IMR-90 (cell line): ENCODE results near the gene AMOTL2. TPM values are rescaled to one million over a fixed set of nuclear protein-coding genes. Genes with fewer than 3 reads are reported as not detected.

Source experiments
- ATAC-seq: fragments of 200-7000 bp; cut with Tn5 transposase; 2 replicates; pipeline ENCODE4 v1.9.1; 2020; ENCODE audit warnings: low read depth, mild to moderate bottlenecking, moderate library complexity
- BruUV-seq: library from RNA; stranded (reverse); fragments of 400-500 nt; replicated peaks from 2 replicates; lab custom pipeline; 2021; lab: Mats Ljungman, UMichigan
- CTCF ChIA-PET: fragments of 300-600 bp; formaldehyde crosslinking; extraction: SDS; loops from one replicate; lab custom pipeline; 2021; ENCODE audit warnings: antibody characterized with exemption; lab: Yijun Ruan, JAX
- POLR2A ChIA-PET: fragments of 300-600 bp; sonication (Branson Sonifier 250); formaldehyde crosslinking; loops from one replicate; lab custom pipeline; 2022; ENCODE audit warnings: antibody characterized with exemption; ENCODE audit not compliant: unreplicated experiment; lab: Charles Lee
- DNase-seq: peaks from one replicate; pipeline ENCODE4 v3.0.0; 2013
- H2AFZ ChIP-seq: replicated peaks from 2 replicates; pipeline ENCODE3; 2013; ENCODE audit warnings: low read length, mild to moderate bottlenecking; ENCODE audit not compliant: poor library complexity
- H2AK5ac ChIP-seq: 2 replicates; pipeline ENCODE4 v1.6.1; 2013; ENCODE audit warnings: low read depth, low read length, inconsistent platforms
- H2AK9ac ChIP-seq: replicated peaks from 2 replicates; pipeline ENCODE3; 2013; ENCODE audit warnings: mild to moderate bottlenecking, low read depth, low read length, moderate library complexity; ENCODE audit not compliant: poor library complexity
- H2BK120ac ChIP-seq: 2 replicates; pipeline ENCODE4 v1.6.1; 2013; ENCODE audit warnings: low read depth, low read length, inconsistent platforms
- H2BK15ac ChIP-seq: 3 replicates; pipeline ENCODE4 v1.6.1; 2013; ENCODE audit warnings: low read depth, low read length, inconsistent platforms
- H2BK20ac ChIP-seq: 2 replicates; pipeline ENCODE4 v1.6.1; 2013; ENCODE audit warnings: low read depth, mild to moderate bottlenecking, inconsistent platforms, low read length, moderate library complexity
- H2BK5ac ChIP-seq: 2 replicates; pipeline ENCODE4 v1.6.1; 2013; ENCODE audit warnings: mild to moderate bottlenecking, low read depth, low read length, inconsistent platforms; ENCODE audit not compliant: poor library complexity, severe bottlenecking
- H3K14ac ChIP-seq: replicated peaks from 2 replicates; pipeline ENCODE4 v1.6.1; 2013; ENCODE audit warnings: low read depth, low read length, inconsistent platforms
- H3K18ac ChIP-seq: 2 replicates; pipeline ENCODE4 v1.6.1; 2013; ENCODE audit warnings: low read depth, low read length, control low read depth
- H3K23ac ChIP-seq: 2 replicates; pipeline ENCODE4 v1.6.1; 2013; ENCODE audit warnings: low read depth, low read length, inconsistent platforms
- H3K27ac ChIP-seq: 2 replicates; pipeline ENCODE4 v1.5.1; 2013; ENCODE audit warnings: mild to moderate bottlenecking, control low read depth, low read length; ENCODE audit not compliant: insufficient read depth
- H3K27me3 ChIP-seq: 2 replicates; pipeline ENCODE4 v1.6.1; 2013; ENCODE audit warnings: low read length; ENCODE audit not compliant: control insufficient read depth, insufficient read depth
- H3K36me3 ChIP-seq: 2 replicates; pipeline ENCODE4 v1.6.1; 2013; ENCODE audit warnings: low read length, mixed read lengths; ENCODE audit not compliant: control insufficient read depth, insufficient read depth
- H3K4ac ChIP-seq: 2 replicates; pipeline ENCODE4 v1.6.1; 2013; ENCODE audit warnings: low read depth, low read length, inconsistent platforms
- H3K4me1 ChIP-seq: 2 replicates; pipeline ENCODE4 v1.6.1; 2013; ENCODE audit warnings: low read length, mixed read lengths; ENCODE audit not compliant: control insufficient read depth, insufficient read depth
- H3K4me2 ChIP-seq: 2 replicates; pipeline ENCODE4 v1.6.1; 2013; ENCODE audit warnings: low read depth, mild to moderate bottlenecking, control low read depth, low read length, moderate library complexity
- H3K4me3 ChIP-seq: 2 replicates; pipeline ENCODE4 v1.5.1; 2013; ENCODE audit warnings: low read depth, mild to moderate bottlenecking, control low read depth, low read length, moderate library complexity; ENCODE audit not compliant: insufficient read depth
- H3K56ac ChIP-seq: 2 replicates; pipeline ENCODE4 v1.6.1; 2013; ENCODE audit warnings: low read length, inconsistent platforms; ENCODE audit not compliant: insufficient read depth; ENCODE audit errors: extremely low read depth
- H3K79me1 ChIP-seq, 2 experiments: 2 replicates each; pipeline ENCODE4 v1.6.1; 2013; ENCODE audit warnings: low read length in 2 of 2, inconsistent platforms in 1 of 2, low read depth in 1 of 2
- H3K9ac ChIP-seq: 2 replicates; pipeline ENCODE4 v1.6.1; 2013; ENCODE audit warnings: low read depth, low read length, control low read depth
- H3K9me1 ChIP-seq: 2 replicates; pipeline ENCODE4 v1.6.1; 2013; ENCODE audit warnings: low read length, inconsistent platforms; ENCODE audit not compliant: insufficient read depth
- H3K9me3 ChIP-seq: 2 replicates; pipeline ENCODE4 v1.6.1; 2013; ENCODE audit warnings: low read length; ENCODE audit not compliant: control insufficient read depth, insufficient read depth
- H4K20me1 ChIP-seq: 2 replicates; pipeline ENCODE4 v1.6.1; 2013; ENCODE audit warnings: low read length, inconsistent platforms; ENCODE audit not compliant: insufficient read depth
- H4K5ac ChIP-seq: 2 replicates; pipeline ENCODE4 v1.6.1; 2013; ENCODE audit warnings: mild to moderate bottlenecking, low read depth, low read length, control low read depth
- H4K8ac ChIP-seq, 2 experiments: 2 replicates each; pipeline ENCODE4 v1.6.1; 2013; ENCODE audit warnings: low read depth in 2 of 2, low read length in 2 of 2, control low read depth in 1 of 2, inconsistent platforms in 1 of 2
- H4K91ac ChIP-seq: 2 replicates; pipeline ENCODE4 v1.6.1; 2013; ENCODE audit warnings: low read depth, low read length, inconsistent platforms; ENCODE audit not compliant: insufficient read depth
- CTCF ChIP-seq: conservative IDR thresholded peaks from 2 replicates; pipeline ENCODE4 v1.5.1; 2012; ENCODE audit warnings: mild to moderate bottlenecking, low read depth, low read length, improper control_type of control experiment
- ELK1 ChIP-seq: fragments of 150-350 bp; IDR thresholded peaks from 2 replicates; pipeline ENCODE4 v1.6.1; 2016; ENCODE audit warnings: low read depth, mild to moderate bottlenecking, low read length, moderate library complexity, borderline replicate concordance
- RAD21 ChIP-seq: IDR thresholded peaks from 2 replicates; pipeline ENCODE4 v1.6.1; 2012; ENCODE audit warnings: low read length, improper control_type of control experiment
- SMC3 ChIP-seq: fragments of 150-350 bp; IDR thresholded peaks from 2 replicates; pipeline ENCODE4 v1.6.1; 2016; ENCODE audit warnings: low read depth, mild to moderate bottlenecking, antibody characterized with exemption, low read length, moderate library complexity
- dilution Hi-C: fragments of 300-500 bp; cut with HindIII; formaldehyde crosslinking; loops from one replicate; pipeline ENCODE4 v1.14.3; 2018; ENCODE audit warnings: low sequenced_read_pairs; ENCODE audit not compliant: unreplicated experiment
- in situ Hi-C: fragments of 300-500 bp; cut with MboI; formaldehyde crosslinking; loops from 3 replicates; pipeline ENCODE4 v1.14.3; 2019; ENCODE audit warnings: low sequenced_read_pairs, inconsistent platforms, mixed read lengths
- intact Hi-C: fragments of 100-400 bp; cut with micrococcal nuclease; formaldehyde crosslinking; loops from 2 replicates; pipeline ENCODE4 v1.10.0; 2022
- polyA plus RNA-seq, 3 experiments: library from polyadenylated mRNA; depleted of rRNA; stranded (reverse); fragments of >200 nt; gene quantifications; 2 replicates each; pipeline ENCODE4 v1.2.3, GENCODE V29; 2012; ENCODE audit warnings: low replicate concordance in 1 of 3
- total RNA-seq: library from RNA; depleted of rRNA; stranded (reverse); fragments of >200 nt; gene quantifications from 2 replicates; pipeline ENCODE4 v1.2.3, GENCODE V29; 2012

The AMOTL2 gene
- total and polyA plus RNA-seq, 2 of the 4 experiments (the other 2 are of a cell fraction): 162 to 176 TPM

GRCh38 chr3:134378384-134378783 lies 4.1 kb upstream of the AMOTL2 start:
- Histone ChIP-seq H2BK5ac (no peak overlapping the region), H2AK9ac (no peak overlapping the region), H3K23ac (no peak overlapping the region), H3K4me1 (peaks cover 7% of the 10 kb centered on the region; the same call in 1 of the 2 replicates), H3K4me3 (no peak overlapping the region), H2BK15ac (0 out of 3 replicates have a peak overlapping the region, but pooled peaks have one; percentile 8), H4K20me1 (peaks cover 5% of the 10 kb centered on the region), H3K4ac (peak overlapping the region; percentile 10; the same call in 1 of the 2 replicates), H4K91ac (no peak overlapping the region), H2BK120ac (0 out of 2 replicates have a peak overlapping the region, but pooled peaks have one; percentile 6), H3K4me2 (no peak overlapping the region), H4K5ac (no peak overlapping the region), H3K18ac (no peak overlapping the region), H4K8ac (no peak overlapping the region), H3K27ac (no peak overlapping the region), H3K36me3 (no peaks in the 10 kb centered on the region), H2BK20ac (no peak overlapping the region), H3K27me3 (no peaks in the 10 kb centered on the region), H3K9me3 (0 out of 2 replicates have a peak, but pooled peaks cover 3% of the 10 kb centered on the region), H3K9ac (no peak overlapping the region), H3K9me1 (peaks cover 3% of the 10 kb centered on the region; the same call in 1 of the 2 replicates), H2AFZ (no peak overlapping the region), H3K56ac (no peak overlapping the region), H3K14ac (0 out of 2 replicates have a peak overlapping the region, but pooled peaks have one; percentile 26), H2AK5ac (no peak overlapping the region), H3K79me1 (peaks cover 6 to 15% of the 10 kb centered on the region in 2 experiments; a peak in 3 of 4 replicates)
- ChIA-PET POLR2A (no interaction called here), CTCF (interaction anchor here (0.6 kb wide), 1 partner anchor 1879 kb away, joined by 3 read pairs; no protein-coding TSS in a partner anchor)
- no TSS peak for BruUV-seq
- intact Hi-C loops (no loop called here), in situ Hi-C loops (no loop called here), dilution Hi-C loops (no loop called here)
- DNase-seq (no peak), ATAC-seq (no peak)
- TF ChIP-seq CTCF (peak; percentile 32; the same call in 1 of the 2 replicates), RAD21 (peak; percentile 14; the same call in 1 of the 2 replicates), SMC3 (no peak), ELK1 (no peak)
